DMS114 treated with DMSO at 0.1 percent for 48 hours (cell line): ENCODE results near the gene CENPB.

ENCODE experiments used
- DNase-seq: peaks from one replicate; lab custom pipeline; 2025; ENCODE audit not compliant: unreplicated experiment; lab: John Stamatoyannopoulos, UW

The CENPB gene

GRCh38 chr20:3751305-3751674, 35.2 kb downstream of the CENPB start:
- no peak for DNase-seq

- no peak for DNase-seq
Observed at GRCh38 chr20:3749689-3750531, 36.6 kb downstream of the CENPB start.

GRCh38 chr20:3749087-3749688, 37.4 kb downstream of the CENPB start:
- no peak for DNase-seq

- DNase-seq: no peak
Observed at GRCh38 chr20:3748073-3748472, 38.5 kb downstream of the CENPB start.

- DNase-seq: no peak
Observed at GRCh38 chr20:3747471-3747870, 39.1 kb downstream of the CENPB start.

- no peak for DNase-seq
Observed at GRCh38 chr20:3745686-3746173, 40.8 kb downstream of the CENPB start.

GRCh38 chr20:3744806-3745685, 41.5 kb downstream of the CENPB start:
- DNase-seq: peak; percentile 61

- DNase-seq: no peak
Observed at GRCh38 chr20:3744037-3744436, 42.5 kb downstream of the CENPB start.

- no peak for DNase-seq
Observed at GRCh38 chr20:3743251-3743650, 43.3 kb downstream of the CENPB start.

- no peak for DNase-seq
Observed at GRCh38 chr20:3741836-3742458, 44.6 kb downstream of the CENPB start.

GRCh38 chr20:3740615-3741301, 45.8 kb downstream of the CENPB start:
- DNase-seq: no peak

- DNase-seq: no peak
Observed at GRCh38 chr20:3739926-3740451, 46.6 kb downstream of the CENPB start.

GRCh38 chr20:3739054-3739925, 47.2 kb downstream of the CENPB start:
- no peak for DNase-seq

GRCh38 chr20:3738111-3739053, 48.2 kb downstream of the CENPB start:
- DNase-seq: no peak

- no peak for DNase-seq
Observed at GRCh38 chr20:3735768-3736167, 50.8 kb downstream of the CENPB start.

- DNase-seq: no peak
Observed at GRCh38 chr20:3734111-3734843, 52.3 kb downstream of the CENPB start.
